ENCODE measurements around the gene KLHDC7B. TPM values are rescaled to one million over a fixed set of nuclear protein-coding genes. Genes with fewer than 3 reads are reported as not detected.

The KLHDC7B gene
- total and polyA plus RNA-seq, 2 of the 13 experiments (the other 11 are each of a cell fraction or from before 2014, with no cell fraction given), result 0.11 TPM; not detected in 1

- TF ChIP-seq ZNF281 (CRISPR knock-in tag; IDR thresholded peaks at IDR 0.05; ENCODE audit: borderline replicate concordance) (no peak), ZNF496 (CRISPR knock-in tag; IDR thresholded peaks at IDR 0.05; ENCODE audit: insufficient replicate concordance) (no peak), TSC22D2 (CRISPR knock-in tag; IDR thresholded peaks at IDR 0.05; ENCODE audit: borderline replicate concordance) (peak; percentile 44; the same call in 1 of the 2 replicates), ZNF362 (CRISPR knock-in tag; IDR thresholded peaks at IDR 0.05; ENCODE audit: borderline replicate concordance) (no peak; the same call in 1 of the 2 replicates), CEBPZ (IDR thresholded peaks at IDR 0.05; ENCODE audit: low read length) (no peak), ZNF563 (CRISPR knock-in tag; IDR thresholded peaks at IDR 0.05) (no peak), ZBTB7B (CRISPR knock-in tag; IDR thresholded peaks at IDR 0.05) (0 out of 2 replicates have a peak, but pooled peaks have one; percentile 62), NR2F2 (IDR thresholded peaks at IDR 0.05; ENCODE audit: borderline replicate concordance, low read depth) (peak; percentile 18; the same call in 1 of the 2 replicates), NCOA1 (CRISPR knock-in tag; IDR thresholded peaks at IDR 0.05) (no peak), DNMT3B (CRISPR knock-in tag; conservative IDR thresholded peaks at IDR 0.05) (no peak), ATM (IDR thresholded peaks at IDR 0.05; ENCODE audit: borderline replicate concordance) (no peak), NBN (conservative IDR thresholded peaks at IDR 0.05) (no peak), ZNF652 (CRISPR knock-in tag; IDR thresholded peaks at IDR 0.05; ENCODE audit: borderline replicate concordance, low read depth) (no peak), MED1 (CRISPR knock-in tag; IDR thresholded peaks at IDR 0.05) (peak; percentile 49; the same call in 1 of the 2 replicates), ZFP37 (CRISPR knock-in tag; IDR thresholded peaks at IDR 0.05; ENCODE audit: borderline replicate concordance) (no peak), GFI1 (CRISPR knock-in tag; IDR thresholded peaks at IDR 0.05; ENCODE audit: borderline replicate concordance) (no peak), MTERF4 (CRISPR knock-in tag; IDR thresholded peaks at IDR 0.05) (no peak), ZSCAN25 (CRISPR knock-in tag; IDR thresholded peaks at IDR 0.05) (peak; percentile 94), SMAD9 (CRISPR knock-in tag; IDR thresholded peaks at IDR 0.05) (no peak)
- TF ChIP-seq, protein P1, sequence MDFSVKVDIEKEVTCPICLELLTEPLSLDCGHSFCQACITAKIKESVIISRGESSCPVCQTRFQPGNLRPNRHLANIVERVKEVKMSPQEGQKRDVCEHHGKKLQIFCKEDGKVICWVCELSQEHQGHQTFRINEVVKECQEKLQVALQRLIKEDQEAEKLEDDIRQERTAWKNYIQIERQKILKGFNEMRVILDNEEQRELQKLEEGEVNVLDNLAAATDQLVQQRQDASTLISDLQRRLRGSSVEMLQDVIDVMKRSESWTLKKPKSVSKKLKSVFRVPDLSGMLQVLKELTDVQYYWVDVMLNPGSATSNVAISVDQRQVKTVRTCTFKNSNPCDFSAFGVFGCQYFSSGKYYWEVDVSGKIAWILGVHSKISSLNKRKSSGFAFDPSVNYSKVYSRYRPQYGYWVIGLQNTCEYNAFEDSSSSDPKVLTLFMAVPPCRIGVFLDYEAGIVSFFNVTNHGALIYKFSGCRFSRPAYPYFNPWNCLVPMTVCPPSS (IDR thresholded peaks at IDR 0.05), result no peak
Observed at GRCh38 chr22:50562523-50563412, 17.1 kb downstream of the KLHDC7B start, which contains the start of gene SYCE3 (continued).
